Endothelial cell of umbilical vein (primary cell): ENCODE results near the gene RLN3. TPM values are rescaled to one million over a fixed set of nuclear protein-coding genes. Genes with fewer than 3 reads are reported as not detected.
"Not testable (repeated sequence)": the region's sequence is repeated elsewhere in the genome, so short reads cannot be mapped to it uniquely, and the experiment has no call there.

ENCODE experiments used
- BruUV-seq: library from RNA; stranded (reverse); fragments of 400-500 nt; replicated peaks from 2 replicates; lab custom pipeline; 2021; lab: Mats Ljungman, UMichigan
- CTCF ChIA-PET: fragments of 300-600, 350-600 bp; sonication (Branson Sonifier 250); formaldehyde crosslinking; loops from one replicate; lab custom pipeline; 2021; ENCODE audit warnings: antibody characterized with exemption, inconsistent platforms; lab: Charles Lee
- POLR2A ChIA-PET: fragments of 300-600, 350-600 bp; sonication (Branson Sonifier 250); formaldehyde crosslinking; loops from one replicate; lab custom pipeline; 2021; ENCODE audit warnings: antibody characterized with exemption, inconsistent platforms; lab: Charles Lee
- DNase-seq: peaks from one replicate; pipeline ENCODE4 v3.0.0-alpha.2; 2011; ENCODE audit warnings: low read depth, low spot score
- FAIRE-seq: peaks from 2 replicates; lab custom pipeline; 2011; peaks lifted over from hg19 to GRCh38; lab: Jason Lieb, UNC
- H2AFZ ChIP-seq: 2 replicates; pipeline ENCODE4 v1.6.0; 2012; ENCODE audit warnings: low read depth, low read length, control low read depth, inconsistent platforms
- H3K27ac ChIP-seq: 2 replicates; pipeline ENCODE4 v1.5.1; 2011; ENCODE audit warnings: low read depth, mild to moderate bottlenecking, control low read depth, low read length, moderate library complexity; ENCODE audit not compliant: insufficient read depth
- H3K27me3 ChIP-seq, 2 experiments: 2 replicates each; pipeline versions ENCODE4 v1.6.0 to v1.6.1; 2011; ENCODE audit warnings: low read length in 2 of 2, mixed read lengths in 1 of 2; ENCODE audit not compliant: control insufficient read depth in 2 of 2, insufficient read depth in 2 of 2
- H3K36me3 ChIP-seq, 2 experiments: 2 replicates in 1 of 2; 3 replicates in 1 of 2; pipeline ENCODE4 v1.5.1; 2011; ENCODE audit warnings: low read length in 2 of 2, mild to moderate bottlenecking in 1 of 2, moderate library complexity in 1 of 2; ENCODE audit not compliant: control insufficient read depth in 2 of 2, insufficient read depth in 2 of 2; ENCODE audit errors: extremely low read depth in 1 of 2
- H3K4me1 ChIP-seq: 3 replicates; pipeline ENCODE4 v1.5.1; 2011; ENCODE audit warnings: mild to moderate bottlenecking, low read length; ENCODE audit not compliant: control insufficient read depth, insufficient read depth; ENCODE audit errors: extremely low read depth
- H3K4me2 ChIP-seq: 2 replicates; pipeline ENCODE4 v1.6.1; 2011; ENCODE audit warnings: low read length, control low read depth, mixed read lengths; ENCODE audit not compliant: insufficient read depth
- H3K4me3 ChIP-seq, 3 experiments: fragments of 200-600 bp in 1 of 3; sonication (generic), shearing (Covaris generic) in 1 of 3; replicated peaks in 1 of 3; 2 replicates each; pipeline ENCODE4 v1.5.1; 2011 to 2016; ENCODE audit warnings: control low read depth in 3 of 3, low read length in 3 of 3, mild to moderate bottlenecking in 2 of 3, inconsistent platforms in 1 of 3, low read depth in 1 of 3, moderate library complexity in 1 of 3; ENCODE audit not compliant: insufficient read depth in 1 of 3
- H3K79me2 ChIP-seq: 2 replicates; pipeline ENCODE4 v1.6.0; 2012; ENCODE audit warnings: low read length, inconsistent platforms; ENCODE audit not compliant: control insufficient read depth, insufficient read depth
- H3K9ac ChIP-seq: replicated peaks from 2 replicates; pipeline ENCODE3; 2011; ENCODE audit warnings: low read length, control low read depth; ENCODE audit not compliant: insufficient read depth; ENCODE audit errors: extremely low read depth
- H3K9me1 ChIP-seq: replicated peaks from 3 replicates; pipeline ENCODE4 v1.6.0; 2011; ENCODE audit warnings: mild to moderate bottlenecking, low read length; ENCODE audit not compliant: control insufficient read depth, insufficient read depth; ENCODE audit errors: extremely low read depth
- H3K9me3 ChIP-seq: replicated peaks from 2 replicates; pipeline ENCODE4 v1.5.1; 2012; ENCODE audit warnings: low read length, inconsistent platforms; ENCODE audit not compliant: control insufficient read depth, insufficient read depth
- H4K20me1 ChIP-seq: replicated peaks from 2 replicates; pipeline ENCODE3; 2011; ENCODE audit warnings: mild to moderate bottlenecking, low read length; ENCODE audit not compliant: control insufficient read depth, insufficient read depth; ENCODE audit errors: extremely low read depth
- EZH2 ChIP-seq: IDR thresholded peaks from 2 replicates; pipeline ENCODE4 v1.6.1; 2012; ENCODE audit warnings: borderline replicate concordance, low read depth, mild to moderate bottlenecking, moderate library complexity, low read length, inconsistent platforms; ENCODE audit not compliant: severe bottlenecking
- FOS ChIP-seq: IDR thresholded peaks from 2 replicates; pipeline ENCODE4 v1.6.1; 2011; ENCODE audit warnings: mild to moderate bottlenecking, low read length, moderate library complexity, borderline replicate concordance; ENCODE audit not compliant: insufficient read depth
- GATA2 ChIP-seq: IDR thresholded peaks from 2 replicates; pipeline ENCODE4 v1.7.0; 2011; ENCODE audit warnings: low read depth, mild to moderate bottlenecking, moderate library complexity, mixed read lengths, low read length; ENCODE audit not compliant: insufficient read length, insufficient read depth
- JUN ChIP-seq: IDR thresholded peaks from 2 replicates; pipeline ENCODE4 v1.6.1; 2011; ENCODE audit warnings: borderline replicate concordance, low read depth; ENCODE audit not compliant: insufficient read length, insufficient read depth
- MYC ChIP-seq: IDR thresholded peaks from one replicate; pipeline ENCODE4 v1.6.1; 2011; ENCODE audit warnings: mild to moderate bottlenecking, low read depth, low read length
- POLR2A ChIP-seq: IDR thresholded peaks from 2 replicates; pipeline ENCODE4 v1.6.1; 2012; ENCODE audit warnings: low read depth, mild to moderate bottlenecking, control low read depth, low read length
- POLR2AphosphoS5 ChIP-seq: IDR thresholded peaks from 2 replicates; pipeline ENCODE4 v1.6.1; 2012; ENCODE audit warnings: low read depth, mild to moderate bottlenecking, control low read depth, low read length, moderate library complexity; ENCODE audit not compliant: insufficient read depth
- dilution Hi-C: fragments of 300-500 bp; cut with MboI; formaldehyde crosslinking; loops from one replicate; pipeline ENCODE4 v1.15.0; 2019; ENCODE audit warnings: low sequenced_read_pairs; ENCODE audit not compliant: extremely low pct_ligation_motif_present
- intact Hi-C: fragments of 100-400 bp; cut with micrococcal nuclease; formaldehyde crosslinking; loops from one replicate; pipeline ENCODE4 v1.10.0; 2022
- polyA plus RNA-seq, 4 experiments: library from polyadenylated mRNA; depleted of rRNA in 3 of 4; stranded (reverse) in 3 of 4; unstranded in 1 of 4; fragments of >200 nt; gene quantifications; 2 replicates each; pipeline versions ENCODE4 v1.2.1 to v1.2.3, GENCODE V29; 2011 to 2012; ENCODE audit warnings: missing spikeins in 1 of 4
- total RNA-seq: library from RNA; stranded (reverse); gene quantifications from 2 replicates; pipeline ENCODE4 v1.2.3, GENCODE V29; 2021
- TF ChIP-seq, protein P1 (sequence below), 2 donors: IDR thresholded peaks; 1 replicate in 1 of 2; 2 replicates in 1 of 2; pipeline ENCODE4 v1.5.1; 2011; ENCODE audit warnings: low read length in 2 of 2, mild to moderate bottlenecking in 2 of 2, moderate library complexity in 2 of 2, control low read depth in 1 of 2, inconsistent platforms in 1 of 2, low read depth in 1 of 2; ENCODE audit not compliant: insufficient read depth in 1 of 2; ENCODE audit errors: extremely low read depth in 1 of 2
- TF ChIP-seq, protein P2 (sequence below): IDR thresholded peaks from 2 replicates; pipeline ENCODE4 v1.6.1; 2011; ENCODE audit not compliant: insufficient read depth, insufficient read length

RLN3 gene
- total and polyA plus RNA-seq, 2 donors (not counting 3 experiments of a cell fraction or from before 2014, with no cell fraction given): not detected

DNA sequence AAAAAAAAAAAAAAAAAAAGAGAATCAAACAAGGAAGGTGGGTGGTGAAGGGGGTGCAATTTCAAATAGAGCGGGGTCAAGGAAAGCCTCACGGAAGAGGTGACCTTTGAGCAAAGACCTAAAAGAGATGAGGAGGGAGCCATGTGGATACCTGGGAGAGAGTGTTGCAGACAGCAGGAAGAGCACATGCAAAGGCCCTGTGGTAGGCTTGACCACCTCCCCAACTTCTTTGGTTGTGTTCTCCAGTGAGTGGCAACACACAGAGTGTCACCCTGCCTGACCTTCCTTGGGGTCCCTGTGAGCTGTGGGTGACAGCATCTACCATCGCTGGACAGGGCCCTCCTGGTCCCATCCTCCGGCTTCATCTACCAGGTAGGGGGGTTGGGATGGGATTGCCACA, 22.6 kb downstream of the RLN3 start:
- BruUV-seq: no TSS peak
- Histone ChIP-seq H3K27me3 (no peaks in the 10 kb centered on the region), H3K9me3 (no peaks in the 10 kb centered on the region), H3K4me1 (no peaks in the 10 kb centered on the region), H3K27ac (no peak overlapping the region), H4K20me1 (no peaks in the 10 kb centered on the region), H3K79me2 (no peaks in the 10 kb centered on the region), H3K9me1 (no peaks in the 10 kb centered on the region), H2AFZ (no peak overlapping the region), H3K36me3 (no peaks in the 10 kb centered on the region), H3K9ac (no peak overlapping the region), H3K4me3 (no peak overlapping the region), H3K4me2 (no peak overlapping the region)
- intact Hi-C loops (no loop called here), dilution Hi-C loops (no loop called here)
- FAIRE-seq (no peak), DNase-seq (no peak)
- TF ChIP-seq POLR2A (no peak), EZH2 (no peak), JUN (no peak), GATA2 (no peak), POLR2AphosphoS5 (no peak), MYC (no peak), FOS (no peak)
- TF ChIP-seq, protein P1, sequence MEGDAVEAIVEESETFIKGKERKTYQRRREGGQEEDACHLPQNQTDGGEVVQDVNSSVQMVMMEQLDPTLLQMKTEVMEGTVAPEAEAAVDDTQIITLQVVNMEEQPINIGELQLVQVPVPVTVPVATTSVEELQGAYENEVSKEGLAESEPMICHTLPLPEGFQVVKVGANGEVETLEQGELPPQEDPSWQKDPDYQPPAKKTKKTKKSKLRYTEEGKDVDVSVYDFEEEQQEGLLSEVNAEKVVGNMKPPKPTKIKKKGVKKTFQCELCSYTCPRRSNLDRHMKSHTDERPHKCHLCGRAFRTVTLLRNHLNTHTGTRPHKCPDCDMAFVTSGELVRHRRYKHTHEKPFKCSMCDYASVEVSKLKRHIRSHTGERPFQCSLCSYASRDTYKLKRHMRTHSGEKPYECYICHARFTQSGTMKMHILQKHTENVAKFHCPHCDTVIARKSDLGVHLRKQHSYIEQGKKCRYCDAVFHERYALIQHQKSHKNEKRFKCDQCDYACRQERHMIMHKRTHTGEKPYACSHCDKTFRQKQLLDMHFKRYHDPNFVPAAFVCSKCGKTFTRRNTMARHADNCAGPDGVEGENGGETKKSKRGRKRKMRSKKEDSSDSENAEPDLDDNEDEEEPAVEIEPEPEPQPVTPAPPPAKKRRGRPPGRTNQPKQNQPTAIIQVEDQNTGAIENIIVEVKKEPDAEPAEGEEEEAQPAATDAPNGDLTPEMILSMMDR (IDR thresholded peaks at IDR 0.05; ENCODE audit: extremely low read depth in 1 of 2, insufficient read depth in 1 of 2, low read depth in 1 of 2, low read length in 2 of 2): no peak
- TF ChIP-seq, protein P2, sequence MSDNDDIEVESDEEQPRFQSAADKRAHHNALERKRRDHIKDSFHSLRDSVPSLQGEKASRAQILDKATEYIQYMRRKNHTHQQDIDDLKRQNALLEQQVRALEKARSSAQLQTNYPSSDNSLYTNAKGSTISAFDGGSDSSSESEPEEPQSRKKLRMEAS: no peak
- ChIA-PET CTCF (interaction anchor here (0.6 to 3.4 kb wide), 4 partner anchors 8 to 35 kb away, joined by 3 to 14 read pairs (median 10); partner anchors contain the start of gene IL27RA), POLR2A (no interaction called here)

DNA sequence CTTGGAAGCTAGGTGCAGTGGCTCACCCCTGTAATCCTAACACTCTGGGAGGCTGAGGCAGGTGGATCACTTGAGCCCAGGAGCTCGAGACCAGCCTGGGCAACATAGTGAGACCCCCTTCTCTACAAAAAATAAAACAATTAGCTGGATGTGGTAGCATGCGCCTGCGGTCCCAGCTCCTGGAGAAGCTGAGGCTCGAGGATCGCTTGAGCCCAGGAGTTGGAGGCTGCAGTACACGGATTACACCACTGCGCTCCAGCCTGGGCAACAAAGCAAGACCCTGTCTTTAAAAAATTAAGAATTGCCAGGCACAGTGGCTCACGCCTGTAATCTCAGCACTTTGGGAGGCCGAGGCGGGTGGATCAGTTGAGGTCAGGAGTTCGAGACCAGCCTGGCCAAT, 23.0 kb downstream of the RLN3 start:
- H3K9me3 ChIP-seq, DNase-seq, H2AFZ ChIP-seq, H3K9me1 ChIP-seq, H3K79me2 ChIP-seq, BruUV-seq, H3K4me2 ChIP-seq, dilution Hi-C loops, H3K9ac ChIP-seq, H3K27me3 ChIP-seq, H4K20me1 ChIP-seq, POLR2A ChIA-PET, H3K4me3 ChIP-seq, H3K27ac ChIP-seq, intact Hi-C loops, H3K36me3 ChIP-seq, H3K4me1 ChIP-seq, FAIRE-seq: not testable (repeated sequence)
- CTCF ChIA-PET: interaction anchor here (1.0 to 3.4 kb wide), 4 partner anchors 8 to 95 kb away, joined by 3 to 14 read pairs (median 10); partner anchors contain the start of gene IL27RA
